NCI-H1930 (cell line): ENCODE results near the gene NKAP.
A peak's percentile ranks its signal among the peaks of the same experiment; 100 is the strongest.
"Not testable (repeated sequence)": the region's sequence is repeated elsewhere in the genome, so short reads cannot be mapped to it uniquely, and the experiment has no call there.

Experiments
- DNase-seq, 2 experiments: peaks; one replicate each; lab custom pipeline; 2025; lab: John Stamatoyannopoulos, UW

The NKAP gene

DNA sequence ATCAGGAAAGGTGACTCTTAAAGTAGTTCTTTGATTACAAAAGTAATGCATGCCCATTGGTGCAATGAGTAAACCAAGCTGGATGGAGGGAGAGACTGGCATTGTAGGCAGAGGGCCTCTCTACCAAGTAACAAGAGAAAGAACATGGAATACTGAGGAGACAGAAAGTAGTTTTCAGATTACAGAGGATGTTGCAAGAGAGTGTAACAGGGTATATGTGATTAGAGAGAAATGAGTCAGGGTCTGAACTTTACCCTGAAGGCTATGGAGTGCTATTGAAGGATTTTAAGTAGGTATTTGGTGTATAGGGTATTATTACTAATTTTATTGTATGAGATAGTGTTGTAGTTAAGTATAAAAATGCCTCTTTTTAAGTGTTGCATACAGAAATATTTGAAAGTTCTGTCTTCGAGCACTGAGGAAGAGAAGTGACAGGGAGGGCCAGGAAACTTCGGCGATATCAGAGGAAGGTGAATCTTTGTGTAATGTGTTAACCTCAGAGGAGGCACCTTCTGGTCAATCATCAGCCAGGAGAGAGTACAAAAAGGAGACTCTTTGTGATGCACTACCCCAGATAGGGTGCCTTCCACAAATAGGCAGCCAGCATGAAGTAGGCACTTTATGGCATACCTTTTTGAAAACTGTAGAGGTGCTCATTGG is 8.2 kb downstream of the NKAP start:
- DNase-seq = no peak

DNA sequence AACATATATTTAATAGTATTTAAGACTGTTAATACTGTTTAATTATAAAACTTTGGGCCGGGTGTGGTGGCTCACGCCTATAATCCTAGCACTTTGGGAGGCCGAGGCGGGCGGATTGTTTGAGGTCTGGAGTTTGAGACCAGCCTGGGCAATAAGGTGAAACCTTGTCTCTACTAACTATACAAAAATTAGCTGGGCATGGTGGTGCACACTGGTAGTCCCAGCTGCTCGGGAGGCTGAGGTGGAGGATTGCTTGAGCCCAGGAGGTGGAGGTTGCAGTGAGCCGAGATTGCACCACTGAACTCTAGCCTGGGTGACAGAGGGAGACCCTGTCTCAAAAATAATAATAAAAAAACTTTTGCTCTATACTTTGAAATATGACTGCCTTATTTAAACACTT is 21.2 kb downstream of the NKAP start:
- not testable (repeated sequence) for DNase-seq

GRCh38 chrX:119919835-119920585 is 23.5 kb downstream of the NKAP start:
- DNase-seq = no peak

DNA sequence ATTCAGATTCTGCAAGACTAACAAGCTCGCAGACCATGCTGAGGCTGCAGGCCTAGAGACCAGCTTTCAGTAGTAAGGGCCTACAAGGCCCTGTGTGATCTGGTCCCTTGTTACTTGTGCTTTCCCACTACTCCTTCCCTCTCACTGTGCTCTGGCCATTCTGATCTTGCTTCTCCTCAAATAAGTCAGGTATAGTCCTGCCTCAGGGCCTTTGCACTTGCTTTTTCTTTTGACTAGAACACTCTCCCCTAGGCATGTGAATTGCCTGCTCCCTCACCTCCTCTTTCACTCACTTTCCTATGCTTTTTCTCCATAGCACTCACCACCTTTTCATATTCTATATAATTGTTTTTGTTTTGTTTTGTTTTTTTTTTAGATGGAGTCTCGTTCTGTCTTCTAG is 25.7 kb downstream of the NKAP start:
- DNase-seq = no peak

DNA sequence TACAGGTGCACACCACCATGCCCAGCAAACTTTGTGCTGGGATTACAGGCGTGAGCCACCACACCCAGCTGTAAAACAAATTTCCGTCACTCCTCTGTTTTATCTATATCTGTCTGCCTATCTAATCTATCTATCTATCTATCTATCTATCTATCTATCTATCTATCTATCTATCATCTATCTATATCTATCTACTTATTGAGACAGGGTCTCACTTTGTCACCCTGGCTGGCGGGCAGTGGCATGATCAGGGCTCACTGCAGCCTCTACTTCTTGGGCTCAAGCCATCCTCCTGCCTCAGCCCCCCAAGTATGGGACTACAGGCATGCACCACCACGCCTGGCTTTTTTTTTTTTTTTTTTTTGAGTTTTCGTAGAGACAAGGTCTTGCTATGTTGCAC is 27.2 kb downstream of the NKAP start:
- no peak for DNase-seq

DNA sequence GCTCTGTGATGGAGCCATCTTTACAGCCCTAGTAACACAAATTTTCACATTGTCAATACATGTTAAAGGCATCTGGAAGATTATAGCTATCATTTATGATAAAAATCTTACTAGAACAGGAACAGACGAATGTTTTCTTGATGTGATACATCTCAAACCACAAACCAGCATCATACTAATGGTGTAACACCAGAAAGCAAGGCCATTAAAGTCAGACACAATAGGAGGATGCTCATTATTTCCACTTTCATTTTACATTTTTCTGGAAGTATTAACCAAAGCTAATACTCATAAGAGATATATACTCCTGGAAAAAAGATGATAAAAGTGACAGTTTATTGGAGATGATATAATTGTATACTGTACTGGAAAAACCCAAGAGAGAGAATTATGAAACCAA is 42.6 kb downstream of the NKAP start:
- no peak for DNase-seq

GRCh38 chrX:119899125-119899524 is 44.4 kb downstream of the NKAP start:
- DNase-seq = no peak

DNA sequence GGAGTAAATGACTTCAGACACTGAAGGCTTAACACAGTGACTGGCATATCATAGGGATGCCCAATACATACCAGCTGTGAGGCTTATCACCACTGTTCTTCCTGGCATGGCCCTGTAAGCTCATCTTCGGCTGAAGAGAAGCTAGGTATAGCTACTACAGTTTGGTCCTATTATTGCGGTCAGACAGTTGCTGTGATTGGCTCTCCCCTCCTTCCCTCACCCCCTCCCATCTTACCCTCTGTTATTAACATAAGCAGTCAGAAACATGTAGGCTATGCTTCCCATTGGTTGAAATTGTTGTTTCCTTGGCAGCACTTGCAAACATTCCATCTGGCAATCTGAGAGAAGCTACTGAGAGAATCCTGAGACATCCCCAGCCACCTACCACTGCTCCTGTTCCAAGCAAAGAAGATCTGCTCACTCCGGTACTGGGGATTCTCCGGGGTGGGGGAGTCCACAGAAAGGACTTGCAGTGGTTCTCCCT is 47.7 kb downstream of the NKAP start, which contains the start of gene AKAP14:
AKAP14 (plus strand) TSS at position 51 of the 484 bp plus-strand sequence. CDS start 7,331 bp downstream, outside the sequence.
- no peak for DNase-seq

- DNase-seq = not testable (repeated sequence)
These were observed 51.4 kb downstream of the NKAP start for GRCh38 chrX:119891961-119892692.

GRCh38 chrX:119890626-119891025 is 52.9 kb downstream of the NKAP start:
- DNase-seq = not testable (repeated sequence)

- DNase-seq = peak; percentile 39 to 72
These were observed 55.7 kb downstream of the NKAP start for GRCh38 chrX:119887721-119888425.

- no peak for DNase-seq
These were observed 57.8 kb downstream of the NKAP start for GRCh38 chrX:119885554-119886428.

DNA sequence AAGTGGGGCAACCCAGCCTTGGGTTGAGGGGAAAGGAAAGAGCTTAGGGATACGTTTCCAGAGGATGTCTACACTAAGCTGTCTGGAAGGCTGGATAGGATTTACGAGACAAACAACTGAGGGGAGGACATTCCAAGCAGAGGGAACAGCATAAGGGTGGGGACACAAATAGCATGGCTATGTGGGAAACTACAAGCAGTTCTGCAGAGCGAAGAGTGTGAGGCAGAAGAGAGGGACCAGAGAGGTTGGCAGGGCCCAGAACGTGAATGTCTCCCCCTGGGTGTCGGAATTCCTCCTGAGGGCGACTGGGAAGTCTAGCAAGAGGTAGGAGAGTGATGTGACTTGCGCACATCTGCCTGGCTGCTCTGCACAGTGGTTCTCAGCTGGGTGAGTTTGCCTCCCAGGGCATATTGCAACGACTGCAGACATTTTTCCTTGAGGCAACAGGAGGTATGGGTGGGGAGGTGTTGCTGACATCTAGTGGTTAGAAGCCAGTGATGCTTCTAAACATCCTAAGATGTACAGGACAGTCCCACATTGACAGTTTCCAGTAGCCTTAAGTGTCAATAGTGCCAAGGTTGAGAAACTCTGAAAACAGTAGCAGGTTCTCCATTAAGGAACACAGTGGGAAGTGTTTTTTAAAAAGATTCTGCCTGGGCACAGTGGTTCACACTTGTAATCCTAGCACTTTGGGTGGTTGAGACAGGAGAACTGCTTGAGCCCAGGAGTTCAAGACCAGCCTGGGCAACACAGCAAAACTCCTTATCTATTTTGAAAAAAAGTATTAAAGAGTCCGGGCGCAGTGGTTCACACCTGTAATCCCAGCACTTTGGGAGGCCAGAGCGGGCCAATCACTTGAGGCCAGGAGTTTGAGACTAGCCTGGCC is 62.8 kb downstream of the NKAP start:
- peak in 1 of 2 experiments; percentile 2 for DNase-seq

- DNase-seq = no peak
These were observed 63.5 kb downstream of the NKAP start for GRCh38 chrX:119880076-119880475.

GRCh38 chrX:119878740-119879139 is 64.8 kb downstream of the NKAP start:
- DNase-seq = no peak

DNA sequence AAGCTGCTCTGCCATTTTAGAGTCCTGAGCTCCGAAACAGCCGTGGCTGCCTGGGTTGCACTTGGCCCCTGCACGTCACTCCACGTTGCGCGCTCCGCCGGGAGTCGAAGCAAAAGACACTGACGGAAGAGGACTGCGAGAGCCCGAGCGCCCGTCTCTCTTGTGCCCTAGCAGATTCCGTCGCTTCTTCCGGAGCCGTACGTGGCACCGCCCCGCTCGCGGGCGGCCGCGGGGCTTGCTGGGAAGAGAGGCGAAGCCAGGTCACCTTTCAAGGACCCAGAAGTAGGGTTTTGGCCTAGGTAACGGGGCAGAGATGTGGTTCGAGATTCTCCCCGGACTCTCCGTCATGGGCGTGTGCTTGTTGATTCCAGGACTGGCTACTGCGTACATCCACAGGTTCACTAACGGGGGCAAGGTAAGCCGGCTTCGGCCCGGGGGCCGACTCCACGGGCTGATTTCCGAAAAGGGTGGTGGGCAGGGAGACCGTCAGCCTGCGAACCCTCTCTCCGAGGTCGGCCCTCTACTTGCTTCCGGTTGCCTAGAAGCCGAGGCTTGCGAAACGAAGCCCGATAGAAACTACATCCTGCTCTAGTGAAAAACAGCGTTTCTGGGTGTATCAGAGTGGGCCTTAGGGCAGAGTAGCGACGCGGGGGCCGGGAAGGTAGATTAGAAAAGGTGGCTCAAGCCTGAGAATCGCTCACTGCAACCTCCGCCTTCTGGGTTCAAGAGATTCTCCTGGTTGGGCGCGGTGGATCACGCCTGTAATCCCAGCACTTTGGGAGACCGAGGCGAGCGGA is 71.8 kb downstream of the NKAP start, which contains the start of the genes NDUFA1 and RNF113A:
NDUFA1 (plus strand) TSS at position 234 of the 797 bp plus-strand sequence; CDS start at position 314, 80 bp downstream.
RNF113A (minus strand) TSS at position 135 of the 797 bp plus-strand sequence; CDS start at position 15, 120 bp downstream.
- DNase-seq = peak; percentile 54 to 81

DNA sequence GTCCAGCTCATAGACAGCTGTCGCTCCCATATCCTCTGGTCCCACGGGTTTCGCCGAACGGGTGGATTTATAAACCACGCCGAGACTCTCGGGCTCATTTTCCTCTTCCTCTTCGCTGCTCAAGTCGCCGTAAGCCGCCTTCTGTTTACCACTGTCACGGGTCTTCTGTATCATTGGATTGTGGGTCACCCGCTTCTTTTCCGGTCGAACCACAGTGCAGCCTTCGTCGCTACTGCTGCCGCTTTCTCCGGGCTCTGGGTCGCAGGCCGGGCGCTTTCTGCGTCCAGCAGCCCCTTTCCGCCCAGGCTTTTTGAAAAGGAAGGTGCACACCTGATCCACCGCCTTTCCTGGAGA is 72.3 kb downstream of the NKAP start:
- DNase-seq = no peak
